HUES48 (cell line): ENCODE measurements around the gene VPS37C.

Source experiments
- H3K27ac ChIP-seq: one replicate; pipeline ENCODE4 v1.7.0; 2013; ENCODE audit warnings: low read depth, low read length, inconsistent platforms
- H3K27me3 ChIP-seq: 2 replicates; pipeline ENCODE4 v1.6.1; 2013; ENCODE audit warnings: mild to moderate bottlenecking, low read length; ENCODE audit not compliant: control insufficient read depth, insufficient read depth
- H3K36me3 ChIP-seq: 2 replicates; pipeline ENCODE4 v1.6.1; 2013; ENCODE audit warnings: low read length; ENCODE audit not compliant: control insufficient read depth, insufficient read depth
- H3K4me1 ChIP-seq: 2 replicates; pipeline ENCODE4 v1.6.1; 2013; ENCODE audit warnings: mild to moderate bottlenecking, low read length; ENCODE audit not compliant: control insufficient read depth, insufficient read depth
- H3K4me3 ChIP-seq: 2 replicates; pipeline ENCODE4 v1.5.1; 2013; ENCODE audit warnings: mild to moderate bottlenecking, low read depth, low read length
- H3K9ac ChIP-seq: 2 replicates; pipeline ENCODE4 v1.6.1; 2013; ENCODE audit warnings: mild to moderate bottlenecking, low read depth, low read length, moderate library complexity
- H3K9me3 ChIP-seq: 2 replicates; pipeline ENCODE4 v1.6.1; 2013; ENCODE audit warnings: low read length; ENCODE audit not compliant: control insufficient read depth, insufficient read depth

Gene VPS37C

DNA sequence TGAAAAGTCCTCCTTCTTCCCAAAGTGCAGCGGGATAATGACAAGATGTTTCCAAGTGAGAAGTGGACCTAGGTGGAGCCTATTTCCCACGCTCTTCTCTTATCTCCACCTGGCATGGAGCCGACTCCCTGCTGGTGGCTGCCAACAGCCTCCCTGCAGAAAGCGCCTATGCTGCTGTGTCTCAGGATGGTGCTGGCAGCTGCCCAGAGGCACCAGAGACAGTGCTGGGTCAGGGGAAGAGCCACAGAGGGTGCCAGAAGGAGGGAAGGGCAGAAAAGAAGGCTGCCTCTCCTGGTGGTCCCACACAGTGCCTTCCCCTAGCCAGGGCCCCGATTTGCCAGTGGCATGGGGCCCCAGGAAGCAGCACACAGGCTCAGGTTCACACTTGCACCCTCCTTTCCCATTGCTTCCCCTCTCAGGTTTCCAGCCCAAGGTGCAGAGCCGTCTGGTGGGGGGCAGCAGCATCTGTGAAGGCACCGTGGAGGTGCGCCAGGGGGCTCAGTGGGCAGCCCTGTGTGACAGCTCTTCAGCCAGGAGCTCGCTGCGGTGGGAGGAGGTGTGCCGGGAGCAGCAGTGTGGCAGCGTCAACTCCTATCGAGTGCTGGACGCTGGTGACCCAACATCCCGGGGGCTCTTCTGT, 39.9 kb downstream of the VPS37C start:
- H3K4me1 ChIP-seq: no peaks in the 10 kb centered on the region
- H3K9me3 ChIP-seq: no peaks in the 10 kb centered on the region
- no peak overlapping the region for H3K4me3 ChIP-seq
- no peaks in the 10 kb centered on the region for H3K36me3 ChIP-seq
- no peak overlapping the region for H3K27ac ChIP-seq
- no peak overlapping the region for H3K9ac ChIP-seq
- no peaks in the 10 kb centered on the region for H3K27me3 ChIP-seq

DNA sequence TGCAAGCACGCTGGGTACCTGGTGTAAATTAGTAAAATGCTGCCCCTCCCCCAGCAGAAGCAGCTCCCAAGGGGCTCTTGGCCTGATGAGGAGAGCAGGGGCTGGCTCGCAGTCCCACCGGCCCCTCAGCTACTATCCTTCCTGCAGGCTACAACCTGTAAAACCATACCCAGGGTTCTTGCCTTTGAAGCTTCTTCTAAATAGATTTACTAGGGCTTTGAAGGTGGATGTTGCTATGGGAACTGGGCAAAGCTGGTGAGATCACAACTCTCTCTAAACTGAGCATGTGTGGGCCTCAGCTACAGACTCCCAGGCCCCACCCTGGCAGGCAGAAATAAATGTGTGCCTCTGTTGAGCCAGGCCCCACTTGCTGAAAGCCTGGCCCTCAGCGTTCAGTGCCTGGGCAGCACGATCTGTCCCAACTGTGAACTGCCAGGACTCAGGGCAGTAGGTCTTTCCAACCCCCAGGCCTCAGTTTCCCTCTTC, 40.5 kb downstream of the VPS37C start:
- Histone ChIP-seq H3K4me3 (no peak overlapping the region), H3K27ac (no peak overlapping the region), H3K36me3 (no peaks in the 10 kb centered on the region), H3K27me3 (no peaks in the 10 kb centered on the region), H3K9ac (no peak overlapping the region), H3K9me3 (no peaks in the 10 kb centered on the region), H3K4me1 (no peaks in the 10 kb centered on the region)

DNA sequence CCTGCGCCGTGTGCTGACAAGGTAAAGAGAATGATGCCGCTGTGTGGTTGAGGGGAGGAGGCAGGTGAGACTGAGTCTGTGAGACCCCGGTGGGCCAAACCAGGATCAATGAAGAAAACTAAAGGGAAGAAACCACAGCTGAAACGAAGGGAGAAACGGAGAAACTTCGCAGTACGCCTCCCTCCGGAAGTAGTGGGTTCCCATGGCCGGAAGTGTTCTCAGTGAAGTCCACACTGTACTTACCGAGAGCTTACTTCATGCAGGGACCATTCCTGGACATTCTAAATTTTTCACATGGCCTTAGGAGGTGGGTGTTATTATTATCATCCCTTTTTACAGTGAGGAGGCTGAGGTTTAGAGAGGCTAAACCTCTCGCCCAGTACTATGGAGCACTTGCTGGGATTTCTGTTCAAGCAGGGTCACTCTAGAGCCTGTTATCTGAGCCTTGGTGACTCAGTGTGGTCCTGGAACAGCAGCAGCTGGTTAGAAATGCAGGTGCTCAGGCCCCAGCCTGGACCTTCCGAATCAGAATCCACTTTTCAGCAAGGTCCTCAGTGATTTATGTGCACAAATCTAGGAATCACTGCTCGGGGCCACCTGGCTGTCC, 41.0 kb downstream of the VPS37C start:
- H3K9ac ChIP-seq: no peak overlapping the region
- H3K9me3 ChIP-seq: no peaks in the 10 kb centered on the region
- H3K4me3 ChIP-seq: no peak overlapping the region
- no peaks in the 10 kb centered on the region for H3K4me1 ChIP-seq
- no peaks in the 10 kb centered on the region for H3K36me3 ChIP-seq
- H3K27me3 ChIP-seq: no peaks in the 10 kb centered on the region
- no peak overlapping the region for H3K27ac ChIP-seq

DNA sequence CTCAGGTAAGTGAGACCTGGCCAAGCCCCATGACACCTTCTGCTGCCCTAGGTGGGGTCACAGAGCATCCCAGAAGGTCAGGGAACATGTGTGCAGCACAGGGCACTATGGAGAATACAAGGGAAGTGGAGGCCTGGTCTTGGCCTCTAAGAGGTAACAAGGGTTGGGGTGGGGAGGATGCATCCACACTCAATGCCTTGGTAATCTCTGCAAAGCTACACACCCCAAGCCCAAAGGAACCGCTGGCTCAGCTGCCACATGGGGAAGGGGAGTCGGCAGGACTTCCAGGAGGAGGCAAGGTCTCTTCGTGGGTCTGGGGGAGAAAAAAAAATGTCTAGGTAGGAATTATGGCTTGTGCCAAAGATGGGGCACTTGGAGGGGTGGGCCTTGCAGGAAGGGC, 41.7 kb downstream of the VPS37C start:
- no peaks in the 10 kb centered on the region for H3K27me3 ChIP-seq
- no peak overlapping the region for H3K4me3 ChIP-seq
- H3K9ac ChIP-seq: no peak overlapping the region
- H3K4me1 ChIP-seq: no peaks in the 10 kb centered on the region
- no peak overlapping the region for H3K27ac ChIP-seq
- no peaks in the 10 kb centered on the region for H3K36me3 ChIP-seq
- H3K9me3 ChIP-seq: no peaks in the 10 kb centered on the region

DNA sequence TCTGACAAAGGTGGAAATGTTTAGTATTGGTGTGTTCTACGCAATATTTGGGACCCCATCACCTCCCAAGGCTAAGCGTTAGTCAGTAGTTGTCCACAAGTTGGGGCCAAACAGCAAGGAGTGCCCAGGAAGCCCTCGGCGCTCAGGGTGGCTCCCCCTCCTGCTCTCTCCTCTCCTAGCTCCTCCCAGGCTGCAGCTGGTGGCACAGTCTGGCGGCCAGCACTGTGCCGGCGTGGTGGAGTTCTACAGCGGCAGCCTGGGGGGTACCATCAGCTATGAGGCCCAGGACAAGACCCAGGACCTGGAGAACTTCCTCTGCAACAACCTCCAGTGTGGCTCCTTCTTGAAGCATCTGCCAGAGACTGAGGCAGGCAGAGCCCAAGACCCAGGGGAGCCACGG, 42.2 kb downstream of the VPS37C start:
- no peak overlapping the region for H3K9ac ChIP-seq
- H3K36me3 ChIP-seq: no peaks in the 10 kb centered on the region
- no peaks in the 10 kb centered on the region for H3K27me3 ChIP-seq

DNA sequence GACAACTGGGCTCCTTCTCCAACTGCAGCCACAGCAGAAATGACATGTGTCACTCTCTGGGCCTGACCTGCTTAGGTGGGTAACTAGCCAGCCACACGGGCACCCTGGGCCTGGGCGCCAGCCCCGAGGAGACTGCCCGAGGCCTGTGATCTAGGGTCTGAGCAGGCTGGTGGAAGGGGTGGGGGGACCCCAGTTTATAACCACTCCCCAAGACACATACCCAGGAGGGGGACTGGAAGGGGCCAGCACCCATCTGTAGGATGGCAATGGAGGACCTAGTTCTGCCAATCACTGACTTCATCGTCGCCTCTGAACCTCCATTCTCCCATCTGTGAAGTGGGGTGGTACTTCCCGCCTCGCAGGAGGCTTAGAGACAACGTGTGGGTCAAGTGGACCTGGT, 42.8 kb downstream of the VPS37C start:
- no peak overlapping the region for H3K4me3 ChIP-seq
- H3K4me1 ChIP-seq: no peaks in the 10 kb centered on the region
- no peaks in the 10 kb centered on the region for H3K9me3 ChIP-seq
- no peaks in the 10 kb centered on the region for H3K27me3 ChIP-seq
- H3K36me3 ChIP-seq: no peaks in the 10 kb centered on the region
- H3K27ac ChIP-seq: no peak overlapping the region
- no peak overlapping the region for H3K9ac ChIP-seq

More for the DNA sequence above, 42.2 kb downstream of the VPS37C start:
- Histone ChIP-seq H3K9me3 (no peaks in the 10 kb centered on the region), H3K27ac (no peak overlapping the region), H3K4me3 (no peak overlapping the region), H3K4me1 (no peaks in the 10 kb centered on the region)

DNA sequence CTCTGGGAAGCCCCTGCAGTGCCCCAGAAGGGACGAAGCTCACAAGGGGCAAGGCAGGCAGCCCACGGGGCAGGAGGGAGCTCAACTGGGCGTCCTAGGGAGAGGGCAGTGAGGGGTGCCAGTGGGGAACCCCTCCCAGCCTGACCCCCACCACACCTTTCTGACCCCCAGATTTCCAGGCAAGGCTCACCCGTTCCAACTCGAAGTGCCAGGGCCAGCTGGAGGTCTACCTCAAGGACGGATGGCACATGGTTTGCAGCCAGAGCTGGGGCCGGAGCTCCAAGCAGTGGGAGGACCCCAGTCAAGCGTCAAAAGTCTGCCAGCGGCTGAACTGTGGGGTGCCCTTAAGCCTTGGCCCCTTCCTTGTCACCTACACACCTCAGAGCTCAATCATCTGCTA, 43.2 kb downstream of the VPS37C start:
- H3K4me3 ChIP-seq: no peak overlapping the region
- H3K9ac ChIP-seq: no peak overlapping the region
- H3K27ac ChIP-seq: no peak overlapping the region
- no peaks in the 10 kb centered on the region for H3K9me3 ChIP-seq
- H3K27me3 ChIP-seq: no peaks in the 10 kb centered on the region
- no peaks in the 10 kb centered on the region for H3K36me3 ChIP-seq
- H3K4me1 ChIP-seq: no peaks in the 10 kb centered on the region

DNA sequence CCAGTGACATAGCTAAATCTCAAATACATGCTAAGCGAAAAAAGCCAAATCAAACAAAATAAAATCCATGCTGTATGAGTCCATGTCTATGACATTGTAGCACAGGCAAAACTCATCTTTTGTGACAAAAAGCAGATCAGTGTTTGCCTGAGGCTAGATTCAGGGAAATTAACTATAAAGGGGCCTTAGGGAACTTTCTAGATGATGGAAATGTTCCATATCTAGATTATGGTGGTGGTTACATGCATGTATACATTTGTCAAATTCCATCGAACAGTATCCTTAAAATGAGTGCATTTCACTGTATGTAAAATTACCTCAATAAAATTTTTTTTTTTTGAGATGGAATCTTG, 44.1 kb downstream of the VPS37C start:
- H3K27me3 ChIP-seq: no peaks in the 10 kb centered on the region
- no peaks in the 10 kb centered on the region for H3K9me3 ChIP-seq
- H3K9ac ChIP-seq: no peak overlapping the region
- no peaks in the 10 kb centered on the region for H3K4me1 ChIP-seq
- no peak overlapping the region for H3K27ac ChIP-seq
- no peaks in the 10 kb centered on the region for H3K36me3 ChIP-seq
- H3K4me3 ChIP-seq: no peak overlapping the region

DNA sequence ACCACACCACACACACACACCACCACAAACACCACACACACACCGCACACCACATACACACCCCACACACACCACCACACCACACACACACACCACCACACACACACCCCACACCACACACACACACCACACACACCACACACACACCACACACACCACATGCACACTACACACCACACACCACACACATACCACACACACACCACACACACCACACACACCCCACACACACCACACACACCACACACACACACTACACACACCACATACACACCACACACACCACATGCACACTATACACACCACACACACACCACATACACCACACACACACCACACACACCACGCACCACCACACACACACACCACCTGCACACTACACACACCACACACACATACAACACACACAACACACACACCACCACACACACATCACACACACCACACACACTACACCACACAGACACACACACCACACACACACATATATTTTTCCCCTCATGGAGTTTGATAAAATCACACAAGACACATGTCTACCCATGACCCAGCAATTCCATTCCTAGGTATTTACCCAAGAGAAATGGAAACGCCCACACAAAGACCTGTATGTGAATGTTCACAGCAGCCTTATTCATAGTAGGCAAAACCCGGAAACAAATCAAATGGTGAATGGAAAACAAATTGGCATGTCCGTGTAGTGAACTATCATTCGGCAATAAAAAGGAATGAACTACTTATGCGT, 44.6 kb downstream of the VPS37C start:
- H3K27me3 ChIP-seq: no peaks in the 10 kb centered on the region
- no peaks in the 10 kb centered on the region for H3K36me3 ChIP-seq
- H3K9ac ChIP-seq: no peak overlapping the region
- no peak overlapping the region for H3K27ac ChIP-seq
- H3K4me3 ChIP-seq: no peak overlapping the region
- H3K9me3 ChIP-seq: no peaks in the 10 kb centered on the region
- no peaks in the 10 kb centered on the region for H3K4me1 ChIP-seq

DNA sequence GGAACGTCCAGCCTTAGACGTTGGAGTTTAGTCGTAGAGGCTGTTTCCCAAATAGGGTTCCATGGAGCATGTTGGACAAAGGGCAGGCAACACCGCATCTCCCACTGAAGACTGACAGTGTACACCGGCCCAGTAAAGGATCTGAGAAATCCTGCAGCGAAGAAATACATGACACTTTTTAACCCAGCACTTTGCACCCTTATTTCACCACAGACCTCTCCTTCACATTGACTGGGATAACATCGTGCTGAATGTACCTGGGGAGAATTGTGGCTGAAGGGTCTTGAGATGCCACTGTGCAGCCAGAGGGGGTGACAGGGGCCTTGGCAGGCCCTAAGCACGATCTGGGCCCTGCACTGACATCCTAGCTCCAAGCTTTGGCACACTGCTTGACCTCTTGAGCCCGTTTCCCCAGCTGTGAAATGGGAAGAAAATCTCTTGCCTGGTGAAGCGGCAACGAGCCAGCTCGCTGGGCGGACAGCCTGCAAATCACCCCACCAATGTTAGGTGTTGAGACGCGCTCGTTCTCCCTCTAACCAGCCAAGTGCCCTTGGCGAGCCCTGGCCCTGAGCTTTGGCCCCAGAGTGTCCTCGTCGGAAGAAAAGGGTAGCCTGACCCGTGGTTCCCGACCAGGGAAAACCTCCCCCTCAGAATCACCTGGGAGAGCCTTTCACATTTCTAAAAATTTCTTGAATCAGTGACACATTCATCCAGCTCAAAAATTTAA, 45.6 kb downstream of the VPS37C start:
- H3K4me3 ChIP-seq: no peak overlapping the region
- H3K4me1 ChIP-seq: no peaks in the 10 kb centered on the region
- H3K27ac ChIP-seq: no peak overlapping the region
- H3K9me3 ChIP-seq: no peaks in the 10 kb centered on the region
- no peak overlapping the region for H3K9ac ChIP-seq
- H3K36me3 ChIP-seq: no peaks in the 10 kb centered on the region
- H3K27me3 ChIP-seq: no peaks in the 10 kb centered on the region

DNA sequence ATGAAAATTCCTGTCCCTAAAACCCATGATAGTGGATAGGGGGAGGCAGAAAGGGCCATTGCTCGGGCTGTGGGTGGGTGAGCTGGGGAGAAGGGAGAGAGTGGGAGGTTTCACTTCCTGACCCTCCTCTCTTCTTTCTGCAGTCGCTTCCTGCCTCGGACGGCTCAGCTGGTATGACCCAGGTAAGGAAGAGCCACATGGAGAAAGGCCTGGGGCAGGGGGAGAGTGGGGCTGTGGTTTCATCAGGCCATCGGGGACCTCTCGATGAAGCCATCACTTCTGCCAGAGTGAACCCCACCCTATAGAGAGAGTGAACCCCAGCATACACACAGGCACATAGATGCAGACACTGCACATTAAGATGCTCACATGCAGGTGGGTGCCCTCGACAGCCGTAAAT, 46.3 kb downstream of the VPS37C start:
- Histone ChIP-seq H3K27me3 (no peaks in the 10 kb centered on the region), H3K9ac (no peak overlapping the region), H3K9me3 (no peaks in the 10 kb centered on the region), H3K36me3 (no peaks in the 10 kb centered on the region), H3K4me1 (no peaks in the 10 kb centered on the region), H3K4me3 (no peak overlapping the region), H3K27ac (no peak overlapping the region)
